ENCODE data around the gene UBE4A.

The UBE4A gene, protein sequence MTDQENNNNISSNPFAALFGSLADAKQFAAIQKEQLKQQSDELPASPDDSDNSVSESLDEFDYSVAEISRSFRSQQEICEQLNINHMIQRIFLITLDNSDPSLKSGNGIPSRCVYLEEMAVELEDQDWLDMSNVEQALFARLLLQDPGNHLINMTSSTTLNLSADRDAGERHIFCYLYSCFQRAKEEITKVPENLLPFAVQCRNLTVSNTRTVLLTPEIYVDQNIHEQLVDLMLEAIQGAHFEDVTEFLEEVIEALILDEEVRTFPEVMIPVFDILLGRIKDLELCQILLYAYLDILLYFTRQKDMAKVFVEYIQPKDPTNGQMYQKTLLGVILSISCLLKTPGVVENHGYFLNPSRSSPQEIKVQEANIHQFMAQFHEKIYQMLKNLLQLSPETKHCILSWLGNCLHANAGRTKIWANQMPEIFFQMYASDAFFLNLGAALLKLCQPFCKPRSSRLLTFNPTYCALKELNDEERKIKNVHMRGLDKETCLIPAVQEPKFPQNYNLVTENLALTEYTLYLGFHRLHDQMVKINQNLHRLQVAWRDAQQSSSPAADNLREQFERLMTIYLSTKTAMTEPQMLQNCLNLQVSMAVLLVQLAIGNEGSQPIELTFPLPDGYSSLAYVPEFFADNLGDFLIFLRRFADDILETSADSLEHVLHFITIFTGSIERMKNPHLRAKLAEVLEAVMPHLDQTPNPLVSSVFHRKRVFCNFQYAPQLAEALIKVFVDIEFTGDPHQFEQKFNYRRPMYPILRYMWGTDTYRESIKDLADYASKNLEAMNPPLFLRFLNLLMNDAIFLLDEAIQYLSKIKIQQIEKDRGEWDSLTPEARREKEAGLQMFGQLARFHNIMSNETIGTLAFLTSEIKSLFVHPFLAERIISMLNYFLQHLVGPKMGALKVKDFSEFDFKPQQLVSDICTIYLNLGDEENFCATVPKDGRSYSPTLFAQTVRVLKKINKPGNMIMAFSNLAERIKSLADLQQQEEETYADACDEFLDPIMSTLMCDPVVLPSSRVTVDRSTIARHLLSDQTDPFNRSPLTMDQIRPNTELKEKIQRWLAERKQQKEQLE

DNA sequence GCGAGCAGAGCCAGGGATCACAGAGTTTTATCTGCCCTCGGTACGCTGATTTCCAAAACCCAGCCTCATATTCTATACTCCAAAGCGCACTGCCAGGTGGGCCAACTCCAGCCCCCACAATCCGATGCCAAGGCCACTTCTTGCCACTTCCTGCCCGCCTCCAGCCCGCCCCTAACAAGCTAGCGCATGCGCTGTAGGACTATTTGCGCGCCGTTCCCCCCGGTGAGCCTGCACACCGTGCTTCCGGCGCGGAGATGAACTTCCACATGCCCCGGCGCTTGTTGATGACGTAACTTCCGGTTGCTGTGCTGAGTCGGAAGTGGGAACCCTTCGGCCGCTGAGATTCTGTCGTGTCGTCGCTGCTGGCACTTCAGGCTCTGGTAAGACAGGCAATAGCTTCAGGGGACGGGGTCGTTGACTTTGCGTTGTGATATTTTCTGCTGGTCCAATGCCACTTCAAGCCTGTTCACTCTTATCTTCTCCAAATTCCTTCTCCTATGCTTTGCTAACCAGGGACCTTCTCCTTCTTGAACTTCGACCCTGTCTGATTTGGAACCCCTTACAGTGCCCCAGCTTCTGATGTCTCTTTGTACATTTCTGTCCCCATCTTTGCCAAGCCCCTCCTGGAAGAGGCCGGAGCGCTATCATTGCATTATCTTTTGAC is at the start of gene UBE4A:
UBE4A (plus strand) TSS at position 306 of the 664 bp plus-strand sequence. CDS start 5,481 bp downstream, outside the sequence.
- DNase-seq, result peak; percentile 99

DNA sequence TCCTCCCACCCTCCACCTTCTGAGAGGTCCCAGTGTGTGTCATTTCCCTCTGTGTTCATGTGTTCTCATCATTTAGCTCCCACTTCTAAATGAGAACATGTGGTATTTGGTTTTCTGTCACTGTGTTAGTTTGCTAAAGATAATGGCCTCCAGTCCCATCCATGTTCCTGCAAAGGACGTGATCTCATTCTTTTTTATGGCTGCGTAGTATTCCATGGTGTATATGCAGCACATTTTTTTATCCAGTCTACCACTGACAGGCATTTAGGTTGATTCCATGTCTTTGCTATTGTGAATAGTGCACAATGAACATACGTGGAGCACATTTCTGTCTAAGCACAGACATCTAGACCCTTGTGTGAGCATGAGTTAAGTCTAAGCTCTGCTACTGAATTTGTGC is 49.1 kb upstream of the UBE4A start:
- DNase-seq, result no peak

DNA sequence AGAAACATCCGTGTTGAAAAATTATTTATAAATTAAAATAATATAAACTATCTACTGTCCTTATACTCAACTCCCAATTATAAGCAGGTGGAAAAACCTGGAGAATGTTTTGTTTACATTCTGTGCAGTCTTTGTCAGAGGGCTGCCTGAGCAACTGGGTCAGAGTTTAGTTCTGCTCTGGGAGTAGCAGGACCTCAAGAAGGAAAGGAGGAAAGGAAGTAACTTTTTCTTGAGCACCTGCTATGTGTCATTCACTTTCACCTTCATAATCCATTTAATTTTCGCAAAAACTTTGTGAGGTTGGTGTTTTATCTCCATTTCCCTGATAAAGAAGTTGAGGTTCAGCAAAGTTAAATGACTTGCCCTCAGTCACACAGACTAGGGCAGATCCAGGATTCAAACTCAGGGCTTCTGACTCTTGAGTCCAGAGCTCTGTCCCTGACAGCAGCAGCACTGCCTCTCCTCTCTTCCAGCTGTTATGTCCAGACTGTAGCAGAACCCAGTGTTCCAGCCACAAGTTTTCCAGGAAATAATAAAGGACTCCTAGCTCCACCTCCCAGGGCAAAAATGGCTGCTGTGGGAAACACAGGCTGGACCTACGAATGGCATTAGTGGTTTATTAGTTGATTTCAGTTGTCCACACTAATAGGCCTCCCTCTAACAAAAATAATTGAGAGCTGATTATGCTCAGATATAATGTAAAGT is 48.5 kb upstream of the UBE4A start:
- DNase-seq, result no peak

DNA sequence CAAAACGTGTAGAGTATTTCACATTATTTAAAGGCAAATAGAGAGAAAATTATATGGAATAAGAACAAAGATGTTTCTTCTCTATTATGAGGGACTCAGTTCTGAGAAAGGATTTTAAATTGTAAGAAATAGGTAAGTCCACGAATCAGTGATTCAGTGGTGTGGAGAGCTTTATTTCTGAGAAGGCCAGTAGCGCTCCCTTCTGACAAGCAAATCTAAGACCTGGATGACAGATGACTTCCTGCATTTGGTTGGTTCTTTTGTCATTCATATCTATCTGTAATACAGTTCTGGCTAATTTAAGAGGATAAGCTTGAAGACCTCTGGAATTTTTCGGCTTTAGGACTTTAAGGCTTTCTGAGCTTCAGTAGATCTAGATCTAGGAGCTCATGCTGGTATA is 47.9 kb upstream of the UBE4A start:
- DNase-seq, result no peak

DNA sequence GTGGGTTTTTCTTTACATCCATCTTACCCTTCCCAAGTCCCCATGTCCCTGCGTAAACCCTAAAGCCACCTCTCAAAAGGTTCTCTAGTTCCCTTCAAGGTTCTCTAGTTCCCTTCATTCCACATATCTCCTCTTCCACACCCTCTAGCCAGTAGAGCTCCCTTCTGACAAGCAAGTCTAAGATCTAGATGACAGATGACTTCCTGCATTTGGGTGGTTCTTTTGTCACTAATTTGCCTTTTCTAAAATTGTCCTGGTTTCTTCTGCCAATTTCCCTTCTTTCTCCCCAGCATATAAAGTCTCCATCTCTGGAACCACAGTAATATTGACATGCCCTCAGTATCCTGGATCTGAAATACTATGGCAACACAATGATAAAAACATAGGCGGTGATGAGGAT is 47.1 kb upstream of the UBE4A start:
- no peak for DNase-seq

DNA sequence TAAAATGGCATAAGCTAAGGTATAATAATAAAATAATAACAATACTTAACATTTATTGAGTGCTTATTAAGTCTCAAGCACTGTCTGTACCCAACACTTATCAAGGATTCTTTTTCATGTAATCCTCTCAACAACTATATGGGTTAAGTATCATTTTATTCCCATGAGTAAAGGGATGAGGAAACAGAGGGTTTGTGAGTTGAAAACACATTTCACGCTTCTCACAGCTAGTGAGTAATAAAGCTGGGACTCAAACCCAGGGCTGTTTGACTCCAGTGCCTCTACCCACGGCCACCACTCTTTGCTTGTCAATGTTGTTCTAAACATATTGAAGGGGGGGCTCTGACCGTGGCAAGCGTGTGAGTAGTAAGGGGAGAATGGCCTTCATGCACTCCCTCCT is 46.2 kb upstream of the UBE4A start:
- DNase-seq, result no peak

DNA sequence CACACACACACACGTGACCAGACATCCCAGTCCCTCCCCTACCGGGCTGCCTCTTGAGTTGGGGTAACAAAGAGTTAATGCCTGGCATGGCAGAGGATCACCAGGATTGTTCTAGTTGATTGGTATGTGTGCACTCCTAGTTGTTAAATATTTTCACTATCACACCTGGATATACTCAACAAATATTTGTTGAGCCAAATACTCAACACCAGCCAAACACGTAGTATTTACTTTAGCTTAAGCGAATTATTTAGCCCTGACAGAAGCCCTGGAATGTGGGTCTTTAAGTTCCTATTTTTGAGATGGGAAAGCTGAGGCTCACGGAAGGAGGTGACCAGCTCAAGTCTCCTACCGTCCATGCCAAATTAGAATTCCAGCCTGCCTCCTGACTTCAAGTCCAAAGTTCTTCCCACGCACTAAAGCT is 44.4 kb upstream of the UBE4A start:
- no peak for DNase-seq

DNA sequence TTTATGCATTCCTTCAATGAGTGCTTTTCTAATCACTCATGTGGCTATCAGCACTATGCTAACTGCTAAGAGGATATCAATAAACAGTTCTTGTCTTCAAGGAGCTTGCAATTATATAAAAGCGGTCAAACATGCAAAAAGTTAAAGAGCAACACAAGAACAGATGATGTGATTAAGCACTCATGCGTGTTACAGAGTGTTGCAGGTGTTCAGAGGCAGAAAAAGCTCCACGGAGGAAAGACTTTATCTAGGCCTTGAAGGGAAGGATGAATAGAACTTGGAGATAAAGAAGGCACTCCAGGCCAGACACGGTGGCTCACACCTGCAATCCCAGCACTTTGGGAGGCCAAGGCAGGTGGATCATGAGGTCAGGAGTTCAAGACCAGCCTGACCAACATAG is 41.3 kb upstream of the UBE4A start:
- no peak for DNase-seq

DNA sequence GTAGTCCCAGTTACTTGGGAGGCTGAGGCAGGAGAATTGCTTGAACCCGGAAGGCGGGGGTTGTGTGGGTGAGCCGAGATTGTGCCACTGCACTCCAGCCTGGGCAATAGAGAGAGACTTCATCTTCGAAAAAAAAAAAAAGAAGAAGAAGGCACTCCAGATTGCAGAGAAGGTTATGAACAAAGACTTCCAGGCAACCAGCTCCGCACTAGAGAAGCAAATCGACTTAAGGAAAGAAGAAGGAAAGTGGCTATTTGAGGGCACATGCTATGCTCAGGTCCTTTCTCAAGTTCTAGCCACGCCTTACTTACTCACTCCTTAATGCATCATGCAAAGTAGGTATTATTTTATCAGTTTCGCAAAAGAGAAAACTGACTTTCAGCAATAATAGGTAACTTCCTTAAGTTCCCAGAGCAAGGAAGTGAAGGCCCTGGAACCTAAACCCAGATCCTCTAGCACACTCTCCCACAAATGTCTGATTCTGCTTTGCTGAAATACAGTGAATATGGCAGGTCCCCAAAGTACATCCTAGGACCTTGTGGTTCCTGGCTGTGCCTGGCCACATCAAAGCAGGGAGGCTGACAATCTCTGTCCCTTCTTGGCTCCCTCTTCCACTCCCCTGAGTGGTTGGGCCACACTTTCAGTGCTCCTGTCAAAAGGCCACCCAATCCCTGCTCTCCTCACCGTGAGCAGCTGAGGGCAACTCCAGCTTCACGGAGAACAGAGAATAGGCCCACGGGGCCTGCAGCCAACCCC is 40.6 kb upstream of the UBE4A start:
- no peak for DNase-seq

DNA sequence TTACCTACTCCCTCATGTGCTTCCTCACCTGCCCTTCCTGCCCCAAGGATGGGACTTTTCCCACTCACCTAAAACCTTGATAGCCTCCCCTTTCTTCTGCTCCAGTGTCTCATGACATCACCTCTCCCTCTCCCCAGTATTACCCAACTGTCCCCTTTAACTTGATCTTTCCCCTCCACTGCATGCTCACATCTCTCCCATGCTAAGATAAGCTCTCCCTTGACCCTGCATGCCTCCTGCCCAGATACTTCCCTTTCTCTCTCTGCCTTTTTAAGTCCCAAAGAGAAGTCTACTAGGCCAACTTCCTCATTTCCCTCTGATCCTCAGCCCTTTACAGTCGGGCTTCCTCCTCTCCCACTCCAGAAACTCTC is 40.1 kb upstream of the UBE4A start:
- no peak for DNase-seq

DNA sequence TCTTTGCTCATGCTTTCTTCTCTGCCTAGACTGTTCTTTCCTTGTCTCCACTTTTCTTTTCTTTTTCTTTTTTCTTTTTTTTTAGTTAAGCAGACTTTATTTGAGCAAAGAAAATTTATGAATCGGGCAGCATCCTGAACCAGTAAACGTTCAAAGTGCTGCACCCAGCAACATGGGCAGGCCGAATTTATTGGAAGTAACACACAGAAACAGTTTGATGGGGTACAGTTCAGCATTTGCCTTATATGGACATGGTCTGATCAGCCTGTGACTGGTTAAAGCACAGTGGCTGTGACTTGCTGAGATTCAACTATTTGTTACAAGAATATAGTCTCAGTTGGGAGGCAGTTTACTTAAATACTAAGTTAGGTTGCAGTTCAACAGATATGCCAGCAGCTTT is 38.9 kb upstream of the UBE4A start:
- no peak for DNase-seq

DNA sequence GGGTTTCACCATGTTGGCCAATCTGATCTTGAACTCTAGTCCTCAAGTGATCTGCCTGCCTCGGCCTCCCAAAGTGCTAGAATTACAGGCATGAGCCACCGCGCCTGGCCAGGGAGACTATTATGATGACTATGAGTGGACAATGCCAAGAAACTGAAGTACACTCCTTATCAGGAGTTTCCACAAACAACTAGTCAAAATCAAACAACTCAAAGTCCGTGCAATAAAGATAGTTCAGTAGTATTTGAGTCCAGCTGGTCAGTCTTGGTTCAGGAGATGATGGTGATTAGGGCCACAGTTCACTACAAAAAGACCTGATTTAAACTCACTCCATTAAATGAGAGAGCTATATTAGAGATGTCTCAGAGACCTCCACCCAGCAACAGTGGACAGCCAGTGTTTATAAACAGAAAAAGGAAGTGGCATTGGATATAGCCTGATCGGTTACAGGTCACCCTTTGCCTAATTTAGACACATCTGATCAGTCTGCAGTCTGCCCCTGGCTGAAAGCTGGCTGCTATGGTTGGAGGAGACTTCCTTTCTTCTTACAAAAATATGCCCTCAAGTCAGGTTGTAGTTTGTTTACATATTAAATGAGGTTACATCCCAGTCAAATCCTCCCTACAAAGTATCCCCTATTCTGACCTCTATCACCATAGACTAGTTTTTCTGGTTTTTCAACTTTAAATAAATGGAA is 37.9 kb upstream of the UBE4A start:
- no peak for DNase-seq

DNA sequence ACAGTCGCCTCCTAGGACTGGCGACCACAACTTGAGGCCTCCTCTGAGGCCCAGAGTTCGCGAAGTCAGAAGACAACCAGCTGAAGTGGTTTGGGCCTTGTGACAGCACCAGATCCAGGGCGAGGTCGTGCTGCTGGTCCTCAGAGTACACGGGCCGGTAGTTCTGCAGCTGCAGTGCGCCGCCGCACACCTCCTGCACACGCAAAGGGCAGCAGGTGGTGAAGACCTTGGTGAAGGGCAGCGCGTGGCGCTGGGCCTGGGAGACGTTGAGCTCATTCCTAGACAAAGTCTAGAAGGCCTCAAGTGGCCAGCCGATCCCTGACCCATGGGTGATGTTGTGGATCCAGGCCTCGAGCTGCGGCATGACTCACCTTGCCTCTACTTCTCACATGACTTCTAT is 36.7 kb upstream of the UBE4A start:
- no peak for DNase-seq

DNA sequence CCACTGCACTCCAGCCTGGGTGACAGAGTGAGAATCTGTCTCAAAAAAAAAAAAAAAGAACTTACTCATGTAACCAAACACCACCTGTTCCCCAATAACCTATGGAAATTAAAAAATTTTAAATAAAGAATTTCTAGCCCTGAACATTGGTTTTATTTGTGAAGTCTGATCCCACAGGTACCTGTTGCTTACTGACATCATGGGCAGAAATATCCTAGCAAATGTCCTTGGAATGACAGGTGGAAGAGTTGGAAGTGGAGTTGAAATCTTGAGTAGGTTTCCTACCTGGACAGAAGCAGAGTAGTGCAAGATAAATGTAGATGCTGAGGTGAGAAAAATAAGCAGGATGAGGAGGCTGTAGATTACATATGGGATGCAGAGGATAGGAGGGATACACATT is 34.1 kb upstream of the UBE4A start:
- no peak for DNase-seq

DNA sequence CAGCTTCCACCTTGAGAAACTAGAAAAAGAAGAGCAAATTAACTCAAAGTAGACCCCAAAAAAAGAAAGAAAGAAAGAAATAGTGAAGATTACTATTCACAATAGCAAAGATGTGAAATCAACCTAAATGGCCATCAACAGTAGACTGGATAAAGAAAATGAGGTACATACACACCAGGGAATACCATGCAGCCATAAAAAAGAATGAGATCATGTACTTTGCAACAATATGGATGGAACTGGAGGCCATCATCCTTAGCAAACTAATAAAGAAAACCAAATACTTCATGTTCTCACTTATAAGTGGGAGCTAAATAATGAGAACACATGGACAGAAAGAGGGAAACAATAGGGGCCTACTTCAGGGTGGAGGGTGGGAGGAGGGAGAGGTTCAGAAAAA is 30.7 kb upstream of the UBE4A start:
- no peak for DNase-seq

DNA sequence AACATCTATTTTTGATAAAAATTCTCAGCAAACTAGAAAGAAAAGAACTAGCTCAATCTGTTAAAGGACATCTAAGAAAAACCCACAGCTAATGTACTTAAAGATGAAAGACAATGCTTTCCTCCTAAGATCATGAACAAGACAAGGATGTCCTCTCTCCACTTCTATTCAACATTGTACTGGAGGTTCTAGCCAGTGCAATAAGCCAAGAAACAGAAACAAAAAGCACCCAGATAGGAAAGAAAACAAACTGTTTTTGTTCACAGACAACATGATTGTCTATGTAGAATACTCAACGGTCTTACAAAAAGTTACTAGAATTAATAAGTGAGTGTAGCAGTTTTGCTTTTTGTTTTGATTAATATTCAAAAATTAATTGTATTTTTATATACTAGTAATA is 24.7 kb upstream of the UBE4A start:
- no peak for DNase-seq

DNA sequence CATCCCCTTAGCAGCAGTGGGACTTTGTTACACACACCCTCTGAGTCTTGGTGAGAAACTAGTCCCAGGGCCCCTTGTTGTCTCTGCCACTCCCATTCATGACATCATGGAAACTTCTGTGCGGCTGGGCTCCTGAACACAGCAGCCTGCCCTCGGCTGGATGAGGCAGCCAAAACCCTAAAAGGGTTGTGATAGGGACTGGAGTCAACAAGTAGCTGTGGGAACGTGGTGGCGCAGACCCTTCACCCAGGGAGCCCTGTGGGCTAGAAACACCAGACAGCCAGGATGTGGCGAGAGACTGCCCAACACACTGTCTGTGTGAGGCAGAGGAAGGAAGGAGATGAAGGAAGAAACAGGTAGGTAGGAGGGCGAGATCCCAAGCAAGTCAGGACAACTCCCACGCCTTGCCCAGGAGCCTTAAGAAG is 20.8 kb upstream of the UBE4A start:
- DNase-seq, result peak; percentile 92

DNA sequence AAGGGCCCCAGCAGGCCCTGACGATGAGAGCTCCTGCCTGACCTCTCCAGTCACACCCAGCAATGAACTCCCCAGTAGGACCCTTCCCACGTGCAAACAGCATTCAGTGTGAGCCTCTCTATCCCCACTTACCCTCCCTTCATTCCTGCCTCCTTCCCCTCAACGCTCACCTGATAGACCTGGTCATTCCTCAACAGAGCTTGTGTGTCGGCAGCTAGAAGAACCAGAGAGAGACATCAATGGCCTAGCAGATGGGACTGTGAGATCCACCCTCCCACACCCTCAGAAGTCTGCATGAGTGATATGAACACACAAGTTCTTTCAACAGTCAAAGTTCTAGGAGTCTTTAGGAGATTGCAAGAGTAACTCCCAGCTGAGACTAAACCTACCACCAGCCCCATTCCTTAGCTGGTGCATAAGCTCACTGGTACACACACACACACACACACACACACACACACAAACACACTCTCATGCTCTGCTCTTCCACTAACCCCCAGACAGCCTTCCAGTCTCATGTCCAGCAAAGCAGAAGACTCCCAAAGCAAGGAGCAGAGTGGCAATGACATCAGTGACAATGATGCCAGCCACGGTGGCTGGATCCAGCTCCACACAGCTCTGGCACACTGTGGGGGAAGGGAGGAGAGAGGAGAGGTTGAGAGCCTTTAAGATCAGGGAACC is 20.0 kb upstream of the UBE4A start:
- DNase-seq, result no peak

DNA sequence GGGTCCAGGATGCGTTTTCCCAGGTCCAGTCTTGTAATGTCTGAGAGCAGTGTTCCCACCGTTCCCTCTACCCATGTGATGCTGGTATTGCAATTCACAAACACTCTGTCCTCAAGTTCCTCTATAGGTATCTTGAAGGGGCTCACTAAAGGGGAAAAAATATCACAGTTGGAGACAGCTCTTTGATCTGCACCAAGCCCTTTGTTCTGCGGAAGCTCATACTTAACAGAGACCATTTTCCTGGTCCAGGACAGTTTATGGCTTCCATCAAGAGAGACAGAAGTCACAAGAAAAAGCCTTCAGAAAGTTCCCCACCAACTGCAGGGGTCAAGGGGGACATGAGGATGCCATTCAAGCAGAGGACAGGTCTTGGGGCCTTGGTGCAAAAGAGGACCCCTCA is 19.0 kb upstream of the UBE4A start:
- DNase-seq, result no peak

DNA sequence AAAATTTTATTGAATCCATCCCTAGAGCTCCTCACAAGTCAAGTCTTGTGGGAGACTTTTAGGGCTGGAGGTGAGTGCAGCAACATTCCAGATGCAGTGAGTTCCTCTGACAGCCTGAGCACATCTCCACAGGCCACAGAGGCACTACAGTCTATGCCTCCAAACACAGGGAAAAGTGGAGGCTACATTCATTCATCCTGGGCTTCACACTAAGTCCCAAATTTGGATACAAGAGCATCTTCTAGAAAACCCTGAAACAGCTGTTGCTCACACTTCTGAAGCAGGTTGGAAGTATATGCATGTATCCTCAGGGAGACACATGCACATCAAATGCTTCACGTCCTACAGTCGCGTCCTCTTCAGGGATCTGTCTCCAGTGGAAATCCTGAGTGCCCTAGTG is 18.1 kb upstream of the UBE4A start:
- no peak for DNase-seq

Data from activated CD4-positive, alpha-beta T cell treated with anti-CD3 and anti-CD28 coated beads, Interleukin-10, Interleukin-2, amounts not matched to agents 100 ng/mL and 50 ng/mL, durations not matched to agents 16 hours and 8 hours (primary cell).